Activated naive CD4-positive, alpha-beta T cell treated with anti-CD3 and anti-CD28 coated beads, Interleukin-2, amount 10 ng/mL, durations not matched to agents 7 days and 5 days (primary cell): ENCODE data around the gene AKR7A3.
"Not testable (repeated sequence)": the region's sequence is repeated elsewhere in the genome, so short reads cannot be mapped to it uniquely, and the experiment has no call there.

Experiments
- CTCF ChIA-PET: fragments of 350-600 bp; sonication (Branson Sonifier 250); formaldehyde crosslinking; loops from one replicate; lab custom pipeline; 2021; ENCODE audit warnings: antibody characterized with exemption; lab: Charles Lee
- DNase-seq: peaks from one replicate; pipeline ENCODE4 v3.0.0-alpha.2; 2020
- H3K27ac Mint-ChIP-seq: one replicate; pipeline ENCODE4 v1.8.0; 2021; ENCODE audit warnings: mild to moderate bottlenecking, moderate library complexity, mixed read lengths
- H3K27me3 Mint-ChIP-seq: one replicate; pipeline ENCODE4 v1.8.0; 2021; ENCODE audit warnings: mild to moderate bottlenecking, mixed read lengths
- H3K36me3 Mint-ChIP-seq: one replicate; pipeline ENCODE4 v1.8.0; 2021; ENCODE audit warnings: mixed read lengths
- H3K4me1 Mint-ChIP-seq: one replicate; pipeline ENCODE4 v1.8.0; 2021; ENCODE audit warnings: mixed read lengths
- H3K4me3 Mint-ChIP-seq: one replicate; pipeline ENCODE4 v1.8.0; 2021; ENCODE audit warnings: mild to moderate bottlenecking, moderate library complexity, mixed read lengths
- H3K9me3 Mint-ChIP-seq: one replicate; pipeline ENCODE4 v1.8.0; 2021; ENCODE audit warnings: mixed read lengths

Gene AKR7A3

GRCh38 chr1:19287436-19288185, 959 bp downstream of the AKR7A3 start:
- peak overlapping the region; percentile 58 for H3K4me3 Mint-ChIP-seq
- H3K27me3 Mint-ChIP-seq = peaks cover 31% of the 10 kb centered on the region
- DNase-seq = no peak
- peak overlapping the region; percentile 52 for H3K27ac Mint-ChIP-seq
- CTCF ChIA-PET = no interaction called here
- H3K36me3 Mint-ChIP-seq = peaks cover 3% of the 10 kb centered on the region
- H3K4me1 Mint-ChIP-seq = peaks cover 10% of the 10 kb centered on the region
- H3K9me3 Mint-ChIP-seq = peaks cover 3% of the 10 kb centered on the region

- H3K36me3 Mint-ChIP-seq, H3K27ac Mint-ChIP-seq, H3K4me3 Mint-ChIP-seq, CTCF ChIA-PET, H3K9me3 Mint-ChIP-seq, H3K4me1 Mint-ChIP-seq, DNase-seq: not testable (repeated sequence)
- peaks cover 31% of the 10 kb centered on the region for H3K27me3 Mint-ChIP-seq
Observed at GRCh38 chr1:19285807-19286206, 2.8 kb downstream of the AKR7A3 start.

GRCh38 chr1:19285366-19285765, 3.2 kb downstream of the AKR7A3 start:
- CTCF ChIA-PET, H3K9me3 Mint-ChIP-seq, H3K27ac Mint-ChIP-seq, DNase-seq, H3K36me3 Mint-ChIP-seq, H3K4me1 Mint-ChIP-seq, H3K4me3 Mint-ChIP-seq: not testable (repeated sequence)
- peaks cover 31% of the 10 kb centered on the region for H3K27me3 Mint-ChIP-seq

GRCh38 chr1:19284881-19285280, 3.7 kb downstream of the AKR7A3 start:
- Mint-ChIP-seq H3K36me3 (peaks cover 3% of the 10 kb centered on the region), H3K4me1 (peaks cover 10% of the 10 kb centered on the region), H3K9me3 (no peaks in the 10 kb centered on the region), H3K27me3 (peaks cover 30% of the 10 kb centered on the region), H3K27ac (no peak overlapping the region), H3K4me3 (no peak overlapping the region)
- DNase-seq = no peak
- CTCF ChIA-PET = no interaction called here

- H3K36me3 Mint-ChIP-seq = no peaks in the 10 kb centered on the region
- no peaks in the 10 kb centered on the region for H3K9me3 Mint-ChIP-seq
- H3K27me3 Mint-ChIP-seq = peaks cover 20% of the 10 kb centered on the region
- no peak overlapping the region for H3K27ac Mint-ChIP-seq
- no peak for DNase-seq
- CTCF ChIA-PET = no interaction called here
- H3K4me1 Mint-ChIP-seq = peaks cover 6% of the 10 kb centered on the region
- no peak overlapping the region for H3K4me3 Mint-ChIP-seq
Observed at GRCh38 chr1:19283891-19284290, 4.7 kb downstream of the AKR7A3 start.

GRCh38 chr1:19274636-19275035, 13.9 kb downstream of the AKR7A3 start:
- DNase-seq = no peak
- no peak overlapping the region for H3K4me3 Mint-ChIP-seq
- H3K36me3 Mint-ChIP-seq = no peaks in the 10 kb centered on the region
- CTCF ChIA-PET = no interaction called here
- peaks cover 5% of the 10 kb centered on the region for H3K4me1 Mint-ChIP-seq
- peaks cover 52% of the 10 kb centered on the region for H3K27me3 Mint-ChIP-seq
- no peak overlapping the region for H3K27ac Mint-ChIP-seq
- H3K9me3 Mint-ChIP-seq = no peaks in the 10 kb centered on the region

GRCh38 chr1:19273844-19274531, 14.6 kb downstream of the AKR7A3 start:
- H3K27ac Mint-ChIP-seq, CTCF ChIA-PET, H3K36me3 Mint-ChIP-seq, H3K9me3 Mint-ChIP-seq, H3K4me1 Mint-ChIP-seq, H3K4me3 Mint-ChIP-seq, DNase-seq: not testable (repeated sequence)
- peaks cover 52% of the 10 kb centered on the region for H3K27me3 Mint-ChIP-seq

- no peaks in the 10 kb centered on the region for H3K36me3 Mint-ChIP-seq
- peaks cover 5% of the 10 kb centered on the region for H3K4me1 Mint-ChIP-seq
- CTCF ChIA-PET = no interaction called here
- no peak overlapping the region for H3K4me3 Mint-ChIP-seq
- no peak for DNase-seq
- H3K27ac Mint-ChIP-seq = no peak overlapping the region
- no peaks in the 10 kb centered on the region for H3K9me3 Mint-ChIP-seq
- H3K27me3 Mint-ChIP-seq = peaks cover 52% of the 10 kb centered on the region
Observed at GRCh38 chr1:19273106-19273843, 15.3 kb downstream of the AKR7A3 start.

- Mint-ChIP-seq H3K9me3 (no peaks in the 10 kb centered on the region), H3K4me3 (no peak overlapping the region), H3K4me1 (peaks cover 5% of the 10 kb centered on the region), H3K27ac (no peak overlapping the region), H3K36me3 (no peaks in the 10 kb centered on the region), H3K27me3 (peaks cover 52% of the 10 kb centered on the region)
- CTCF ChIA-PET = no interaction called here
- DNase-seq = no peak
Observed at GRCh38 chr1:19272064-19272463, 16.5 kb downstream of the AKR7A3 start.

GRCh38 chr1:19270343-19270730, 18.2 kb downstream of the AKR7A3 start:
- H3K27me3 Mint-ChIP-seq = peaks cover 47% of the 10 kb centered on the region
- H3K9me3 Mint-ChIP-seq, H3K4me1 Mint-ChIP-seq, H3K36me3 Mint-ChIP-seq, H3K27ac Mint-ChIP-seq, DNase-seq, H3K4me3 Mint-ChIP-seq, CTCF ChIA-PET: not testable (repeated sequence)

GRCh38 chr1:19269427-19270342, 18.9 kb downstream of the AKR7A3 start:
- H3K4me3 Mint-ChIP-seq, H3K36me3 Mint-ChIP-seq, H3K4me1 Mint-ChIP-seq, H3K27ac Mint-ChIP-seq, CTCF ChIA-PET, DNase-seq, H3K9me3 Mint-ChIP-seq: not testable (repeated sequence)
- peaks cover 41% of the 10 kb centered on the region for H3K27me3 Mint-ChIP-seq

- Mint-ChIP-seq H3K27me3 (peaks cover 31% of the 10 kb centered on the region), H3K9me3 (no peaks in the 10 kb centered on the region), H3K36me3 (no peaks in the 10 kb centered on the region), H3K27ac (no peak overlapping the region), H3K4me1 (peaks cover 2% of the 10 kb centered on the region), H3K4me3 (no peak overlapping the region)
- DNase-seq = no peak
- CTCF ChIA-PET = no interaction called here
Observed at GRCh38 chr1:19268445-19268844, 20.1 kb downstream of the AKR7A3 start.

- DNase-seq = no peak
- Mint-ChIP-seq H3K27ac (no peak overlapping the region), H3K27me3 (no peaks in the 10 kb centered on the region), H3K9me3 (no peaks in the 10 kb centered on the region), H3K4me1 (no peaks in the 10 kb centered on the region), H3K4me3 (no peak overlapping the region), H3K36me3 (peaks cover 7% of the 10 kb centered on the region)
- CTCF ChIA-PET = no interaction called here
Observed at GRCh38 chr1:19262744-19263143, 25.8 kb downstream of the AKR7A3 start.

GRCh38 chr1:19262047-19262446, 26.5 kb downstream of the AKR7A3 start:
- Mint-ChIP-seq H3K27me3 (no peaks in the 10 kb centered on the region), H3K27ac (no peak overlapping the region)

More at GRCh38 chr1:19262047-19262446, 26.5 kb downstream of the AKR7A3 start:
- H3K4me3 Mint-ChIP-seq = no peak overlapping the region
- no peaks in the 10 kb centered on the region for H3K4me1 Mint-ChIP-seq
- no peaks in the 10 kb centered on the region for H3K9me3 Mint-ChIP-seq
- CTCF ChIA-PET = no interaction called here
- peaks cover 10% of the 10 kb centered on the region for H3K36me3 Mint-ChIP-seq
- no peak for DNase-seq
